DOHH2 (cell line): ENCODE results near the gene CLCNKA.

Source experiments
- CTCF ChIP-seq: fragments of 200-600 bp; sonication (generic); IDR thresholded peaks from one replicate; pipeline ENCODE4 v1.5.1; 2014; ENCODE audit warnings: antibody characterized with exemption, mild to moderate bottlenecking, low read depth, low read length; ENCODE audit not compliant: poor library complexity, severe bottlenecking
- EZH2phosphoT487 ChIP-seq: fragments of 200-600 bp; sonication (generic); IDR thresholded peaks from 2 replicates; pipeline ENCODE4 v1.6.1; 2017; ENCODE audit warnings: borderline replicate concordance, mild to moderate bottlenecking, antibody characterized with exemption, low read length, moderate library complexity, mixed read lengths

GRCh38 chr1:16041200-16041599, 19.4 kb downstream of the CLCNKA start:
- no peak for TF ChIP-seq CTCF
- TF ChIP-seq EZH2phosphoT487 = no peak
